WTC11 (cell line): ENCODE results near the gene JAKMIP1.

ENCODE experiments used
- CTCF ChIP-seq: fragments of 200-600 bp; IDR thresholded peaks from 2 replicates; pipeline ENCODE4 v1.8.0; 2022; ENCODE audit warnings: antibody characterized with exemption
- NFE2L1 ChIP-seq: sonication (generic); formaldehyde crosslinking; IDR thresholded peaks from 2 replicates; pipeline ENCODE4 v1.8.1; 2023; ENCODE audit warnings: missing genetic modification reagents
- NFYB ChIP-seq: sonication (generic); formaldehyde crosslinking; conservative IDR thresholded peaks from 2 replicates; pipeline ENCODE4 v1.8.0; 2022; ENCODE audit warnings: low read depth, missing genetic modification reagents
- RELA ChIP-seq: sonication (generic); formaldehyde crosslinking; IDR thresholded peaks from 2 replicates; pipeline ENCODE4 v1.8.1; 2022; ENCODE audit warnings: missing genetic modification reagents, mild to moderate bottlenecking, borderline replicate concordance
- ZNF396 ChIP-seq: fragments of 250-450 bp; sonication (Bioruptor Pico); IDR thresholded peaks from 2 replicates; pipeline ENCODE4 v1.8.0; 2021; ENCODE audit warnings: mild to moderate bottlenecking, moderate library complexity, borderline replicate concordance
- TF ChIP-seq, protein P1 (sequence below): sonication (generic); formaldehyde crosslinking; IDR thresholded peaks from 2 replicates; pipeline ENCODE4 v1.8.0; 2023; ENCODE audit warnings: missing genetic modification reagents, mild to moderate bottlenecking, borderline replicate concordance

DNA sequence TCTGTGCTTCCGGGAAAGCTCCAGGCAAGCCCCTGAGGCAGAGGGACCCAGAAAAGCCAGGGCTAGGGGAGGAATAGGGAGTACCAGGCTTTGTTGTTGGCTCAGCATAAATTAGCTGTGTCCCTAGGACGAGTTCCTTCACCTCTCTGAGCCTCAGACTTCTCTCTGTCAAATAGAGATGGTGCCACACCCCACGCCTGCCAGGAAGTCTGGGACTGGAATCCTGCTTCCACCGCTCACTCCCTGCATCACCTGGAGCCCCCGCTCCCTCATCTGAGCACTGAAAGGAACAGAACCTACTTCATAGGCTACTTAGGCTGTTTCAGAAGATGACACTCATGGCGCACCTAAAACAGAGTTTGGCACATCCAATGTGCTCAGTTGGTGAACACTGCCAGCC is 8.1 kb upstream of the JAKMIP1 start:
- TF ChIP-seq CTCF (no peak), NFYB (no peak), ZNF396 (no peak), NFE2L1 (no peak), RELA (CRISPR knock-in tag) (no peak)
- TF ChIP-seq, protein P1, sequence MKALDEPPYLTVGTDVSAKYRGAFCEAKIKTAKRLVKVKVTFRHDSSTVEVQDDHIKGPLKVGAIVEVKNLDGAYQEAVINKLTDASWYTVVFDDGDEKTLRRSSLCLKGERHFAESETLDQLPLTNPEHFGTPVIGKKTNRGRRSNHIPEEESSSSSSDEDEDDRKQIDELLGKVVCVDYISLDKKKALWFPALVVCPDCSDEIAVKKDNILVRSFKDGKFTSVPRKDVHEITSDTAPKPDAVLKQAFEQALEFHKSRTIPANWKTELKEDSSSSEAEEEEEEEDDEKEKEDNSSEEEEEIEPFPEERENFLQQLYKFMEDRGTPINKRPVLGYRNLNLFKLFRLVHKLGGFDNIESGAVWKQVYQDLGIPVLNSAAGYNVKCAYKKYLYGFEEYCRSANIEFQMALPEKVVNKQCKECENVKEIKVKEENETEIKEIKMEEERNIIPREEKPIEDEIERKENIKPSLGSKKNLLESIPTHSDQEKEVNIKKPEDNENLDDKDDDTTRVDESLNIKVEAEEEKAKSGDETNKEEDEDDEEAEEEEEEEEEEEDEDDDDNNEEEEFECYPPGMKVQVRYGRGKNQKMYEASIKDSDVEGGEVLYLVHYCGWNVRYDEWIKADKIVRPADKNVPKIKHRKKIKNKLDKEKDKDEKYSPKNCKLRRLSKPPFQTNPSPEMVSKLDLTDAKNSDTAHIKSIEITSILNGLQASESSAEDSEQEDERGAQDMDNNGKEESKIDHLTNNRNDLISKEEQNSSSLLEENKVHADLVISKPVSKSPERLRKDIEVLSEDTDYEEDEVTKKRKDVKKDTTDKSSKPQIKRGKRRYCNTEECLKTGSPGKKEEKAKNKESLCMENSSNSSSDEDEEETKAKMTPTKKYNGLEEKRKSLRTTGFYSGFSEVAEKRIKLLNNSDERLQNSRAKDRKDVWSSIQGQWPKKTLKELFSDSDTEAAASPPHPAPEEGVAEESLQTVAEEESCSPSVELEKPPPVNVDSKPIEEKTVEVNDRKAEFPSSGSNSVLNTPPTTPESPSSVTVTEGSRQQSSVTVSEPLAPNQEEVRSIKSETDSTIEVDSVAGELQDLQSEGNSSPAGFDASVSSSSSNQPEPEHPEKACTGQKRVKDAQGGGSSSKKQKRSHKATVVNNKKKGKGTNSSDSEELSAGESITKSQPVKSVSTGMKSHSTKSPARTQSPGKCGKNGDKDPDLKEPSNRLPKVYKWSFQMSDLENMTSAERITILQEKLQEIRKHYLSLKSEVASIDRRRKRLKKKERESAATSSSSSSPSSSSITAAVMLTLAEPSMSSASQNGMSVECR (CRISPR knock-in tag): no peak
